Activated gamma-delta T cell treated with anti-CD3 and anti-CD28 coated beads, Interleukin-2, amount 50 U/mL, for 16 hours (primary cell): ENCODE data around the gene ELOVL5.
A peak's percentile ranks its signal among the peaks of the same experiment; 100 is the strongest.
"Not testable (repeated sequence)": the region's sequence is repeated elsewhere in the genome, so short reads cannot be mapped to it uniquely, and the experiment has no call there.

ENCODE experiments used
- DNase-seq: peaks from one replicate; pipeline ENCODE4 v3.0.0-alpha.2; 2020; ENCODE audit warnings: low read depth

ELOVL5 gene

DNA sequence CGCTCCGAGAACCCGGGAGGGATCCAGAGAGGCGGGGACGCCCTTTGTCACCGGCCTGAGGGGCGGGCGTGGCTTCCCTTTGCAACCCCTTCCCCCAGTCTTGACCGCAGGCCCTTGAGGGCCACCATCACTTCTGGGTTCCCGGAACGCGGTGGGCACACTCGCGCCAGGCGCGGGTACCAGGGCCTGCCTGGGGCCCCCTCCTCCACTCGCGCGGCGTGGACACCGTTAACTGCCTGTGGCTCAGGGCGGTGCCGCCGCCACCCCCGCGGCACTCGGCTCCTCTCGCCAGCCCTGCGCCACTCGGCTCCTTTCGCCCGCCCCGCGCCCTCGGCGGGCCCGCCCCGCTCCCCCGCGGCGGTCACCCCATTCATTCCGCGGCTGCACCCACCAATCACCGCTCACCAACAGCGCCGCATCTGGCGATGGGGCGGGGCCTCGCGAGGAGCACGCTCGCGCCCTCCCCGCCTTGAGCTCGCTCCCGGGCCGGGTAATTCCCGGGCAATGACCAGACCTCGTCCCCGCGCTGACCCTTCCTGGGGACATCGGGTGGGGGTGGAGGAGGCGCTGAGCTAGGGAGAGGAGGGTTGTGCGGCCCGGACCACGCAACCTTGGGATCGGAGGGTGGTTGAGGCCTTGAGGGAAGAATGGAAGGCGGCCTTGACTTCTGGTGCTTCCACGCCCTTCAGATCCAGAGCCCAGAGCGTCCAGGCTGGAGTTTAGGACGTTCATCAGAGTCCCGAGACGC, 10.5 kb upstream of the ELOVL5 start:
- peak; percentile 81 for DNase-seq

DNA sequence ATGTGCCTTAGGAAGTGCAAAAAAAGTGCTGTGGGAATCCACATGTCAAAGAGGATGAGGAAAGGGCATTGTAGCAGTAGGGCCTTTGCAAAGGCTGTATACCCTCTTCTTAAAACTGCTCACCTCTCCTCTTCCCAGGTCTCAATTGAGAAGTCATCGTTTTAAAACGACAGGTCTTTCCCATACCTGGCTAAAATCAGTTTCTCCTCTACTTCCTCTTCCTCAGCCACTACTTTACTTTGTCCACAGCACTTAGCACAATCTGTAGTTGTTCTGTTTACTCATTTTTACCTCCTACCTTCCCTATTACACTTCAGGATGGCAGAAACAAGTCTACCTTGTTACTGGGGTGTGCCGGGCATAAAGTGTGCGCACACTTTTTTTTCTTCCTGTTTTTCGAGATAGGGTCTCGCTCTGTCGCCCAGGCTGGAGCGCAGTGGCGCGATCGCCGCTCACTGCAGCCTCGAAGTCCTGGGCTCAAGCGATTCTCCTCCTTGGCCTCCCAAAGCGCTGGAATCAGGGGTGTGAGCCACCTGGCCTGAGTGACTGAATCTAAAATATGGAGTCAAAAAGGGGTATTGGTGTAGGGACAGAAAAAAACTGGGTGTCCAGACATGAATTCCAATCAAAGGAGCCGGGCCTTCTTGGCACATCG, 9.8 kb upstream of the ELOVL5 start:
- no peak for DNase-seq

DNA sequence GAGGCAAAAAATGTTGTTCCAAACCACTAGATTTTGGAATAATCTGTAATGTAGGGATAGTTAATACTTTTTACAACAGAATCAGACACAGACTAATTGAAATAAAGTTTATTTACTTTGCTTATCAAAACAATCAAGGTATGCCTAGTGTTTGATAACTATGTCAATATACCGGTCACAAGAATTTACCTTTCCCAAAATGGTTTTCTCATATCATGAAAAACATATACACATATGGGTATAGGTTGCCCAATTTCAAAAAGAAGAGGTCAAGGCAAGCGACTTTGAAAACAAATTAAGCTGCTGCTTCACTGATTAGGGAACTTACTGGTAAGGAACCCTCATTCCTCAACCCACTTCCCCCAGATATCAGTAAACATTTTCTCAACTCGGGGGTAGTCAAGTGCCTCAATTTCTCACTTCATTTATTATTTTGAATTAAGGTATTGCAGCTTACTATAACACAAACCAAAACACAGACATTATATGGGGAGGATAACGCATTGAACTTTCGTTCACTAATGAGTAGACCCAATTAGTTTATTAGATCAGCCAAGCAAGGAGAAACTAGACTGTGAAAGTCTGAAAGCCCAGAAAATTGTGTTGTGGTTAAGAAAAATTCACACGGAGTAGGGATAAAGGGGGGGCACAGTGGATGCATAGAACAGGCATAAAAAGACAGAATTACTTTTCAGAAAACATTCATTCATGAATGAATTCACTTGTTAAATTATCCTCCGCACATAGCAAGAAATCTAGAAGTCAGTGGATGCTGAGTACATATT, 9.0 kb upstream of the ELOVL5 start:
- no peak for DNase-seq

- no peak for DNase-seq
Measured at GRCh38 chr6:53353624-53354023, 4.9 kb upstream of the ELOVL5 start.

DNA sequence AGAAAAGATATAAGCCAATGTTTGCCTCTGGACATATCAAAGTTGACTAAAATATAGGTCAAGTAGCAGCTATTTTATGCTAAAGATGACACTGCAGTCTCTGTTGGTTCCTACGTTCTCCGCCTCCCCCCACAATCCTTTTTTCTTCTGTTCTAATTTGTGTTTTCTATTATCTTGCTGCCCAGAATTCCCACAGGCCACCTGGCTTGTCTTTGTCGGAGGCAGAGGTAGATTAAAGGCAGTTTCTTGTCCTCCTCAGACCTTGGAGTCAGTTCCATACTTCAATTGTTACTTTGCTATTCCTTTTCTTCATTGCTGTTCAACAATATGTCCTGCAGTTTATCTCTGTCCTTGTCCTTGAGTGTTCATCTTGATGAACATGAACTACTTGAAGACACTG, 3.6 kb upstream of the ELOVL5 start:
- DNase-seq: no peak

DNA sequence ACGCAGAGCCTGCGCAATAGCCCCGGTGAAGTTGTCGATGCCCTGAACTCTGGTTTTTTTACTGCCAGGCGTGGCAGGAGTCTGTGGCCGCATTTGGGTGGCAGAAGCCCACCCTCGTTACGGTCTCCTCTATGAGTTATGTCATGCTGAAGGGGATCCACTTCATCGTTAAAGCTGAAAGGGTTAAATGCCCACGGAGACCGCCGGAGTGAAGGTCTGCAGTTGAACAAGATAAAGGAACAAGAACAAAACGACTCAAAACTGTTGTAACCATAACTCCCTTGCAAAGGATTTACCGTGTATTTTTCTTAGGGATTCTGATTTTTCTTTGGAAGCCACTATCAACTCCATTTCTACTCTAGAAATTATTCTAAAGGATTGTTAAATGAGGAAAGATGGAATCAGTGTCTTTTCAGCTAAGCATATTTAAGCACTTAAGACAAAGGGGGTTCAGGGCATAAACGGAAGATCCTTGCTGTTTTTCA, 501 bp upstream of the ELOVL5 start:
- no peak for DNase-seq

DNA sequence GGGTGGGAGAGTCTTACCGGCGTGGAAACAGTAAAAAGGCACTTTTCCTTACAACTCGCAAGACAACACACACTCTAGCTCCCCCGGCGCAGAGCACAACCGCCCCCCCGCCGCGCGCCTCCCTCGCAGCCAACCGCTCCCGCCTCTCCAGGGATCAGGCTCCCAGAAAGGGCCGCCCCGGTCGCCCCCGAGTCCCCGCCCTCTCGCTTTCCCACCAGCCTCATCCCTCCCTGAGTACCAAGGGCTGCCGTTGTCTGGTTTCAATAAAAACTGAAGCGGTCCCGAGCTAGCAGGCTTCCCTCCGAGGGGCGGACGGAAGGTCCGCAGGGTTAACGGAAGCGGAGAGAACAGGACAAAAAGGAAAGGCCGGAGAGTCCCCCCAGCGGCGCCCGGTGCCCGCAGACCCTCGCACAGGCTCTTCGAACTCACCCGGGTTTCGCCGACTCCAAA, 804 bp downstream of the ELOVL5 start:
- DNase-seq: peak; percentile 31

DNA sequence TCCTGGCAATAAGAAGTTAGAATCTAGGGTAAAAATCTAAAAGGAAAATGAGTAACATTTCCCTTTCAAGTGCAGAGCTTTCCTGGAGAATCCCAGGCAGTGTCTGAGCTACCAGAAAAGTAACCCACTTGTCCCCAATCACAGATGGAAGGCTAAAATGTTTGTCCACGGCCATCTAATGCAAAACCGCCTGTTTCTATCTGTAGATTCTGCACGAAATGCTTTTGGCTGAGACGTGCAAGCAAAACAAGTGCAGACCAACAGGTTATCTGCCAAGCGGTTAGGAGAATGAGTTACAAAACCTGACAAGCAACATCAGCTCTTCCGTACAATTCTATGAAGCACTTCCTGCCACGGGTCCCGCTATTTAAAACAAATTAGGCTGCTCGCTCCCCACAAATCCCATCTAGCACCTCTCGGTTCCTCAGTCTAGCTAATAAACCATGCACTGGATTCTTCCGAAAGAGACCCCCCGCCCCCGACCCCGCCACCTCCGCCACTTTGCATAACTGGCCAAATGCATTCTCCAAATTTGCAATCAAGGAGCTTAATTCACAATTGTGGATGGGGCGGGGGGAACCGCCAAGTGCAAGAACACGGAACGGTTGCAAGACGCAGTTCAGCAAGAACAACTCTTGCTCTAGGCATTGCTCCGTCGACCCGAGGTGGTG, 1.4 kb downstream of the ELOVL5 start:
- DNase-seq: no peak

- not testable (repeated sequence) for DNase-seq
Measured at GRCh38 chr6:53346049-53346448, 2.7 kb downstream of the ELOVL5 start.

GRCh38 chr6:53344969-53345368, 3.8 kb downstream of the ELOVL5 start:
- no peak for DNase-seq

DNA sequence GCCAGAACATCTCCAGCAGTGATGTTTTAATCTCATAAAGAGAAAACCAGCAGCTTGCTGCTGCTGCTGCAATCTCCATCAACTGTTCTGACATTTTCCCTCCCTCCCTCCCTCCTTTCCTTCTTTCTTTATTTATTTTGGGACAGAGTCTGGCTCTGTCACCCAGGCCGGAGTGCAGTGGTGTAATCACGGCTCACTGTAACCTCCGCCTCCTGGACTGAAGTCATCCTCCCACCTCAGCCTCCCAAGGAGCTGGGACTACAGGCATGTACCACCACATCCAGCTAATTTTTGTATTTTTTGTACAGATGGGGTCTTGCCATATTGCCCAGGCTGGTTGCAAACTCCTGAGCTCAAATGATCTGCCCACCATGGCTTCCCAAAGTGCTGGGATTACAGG, 5.7 kb downstream of the ELOVL5 start:
- no peak for DNase-seq

GRCh38 chr6:53342217-53342616, 6.5 kb downstream of the ELOVL5 start:
- no peak for DNase-seq

GRCh38 chr6:53340536-53340935, 8.2 kb downstream of the ELOVL5 start:
- no peak for DNase-seq

DNA sequence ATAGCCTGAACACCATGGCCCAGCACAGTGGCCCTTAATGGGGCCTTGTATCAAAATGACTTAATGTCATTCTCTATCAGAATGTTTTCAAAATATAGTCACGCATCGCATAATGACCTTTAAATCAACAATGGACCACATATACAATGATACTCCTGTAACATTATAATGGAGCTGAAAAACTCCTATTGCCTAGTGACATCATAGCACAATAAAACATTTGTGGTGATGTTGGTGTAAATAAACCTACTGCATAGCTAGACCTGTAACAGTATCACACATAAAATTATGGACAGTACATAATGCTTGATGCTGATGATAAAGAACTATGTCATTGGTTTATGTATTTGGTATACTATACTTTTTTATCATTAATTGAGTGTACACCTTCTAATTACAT, 9.3 kb downstream of the ELOVL5 start:
- DNase-seq: no peak

DNA sequence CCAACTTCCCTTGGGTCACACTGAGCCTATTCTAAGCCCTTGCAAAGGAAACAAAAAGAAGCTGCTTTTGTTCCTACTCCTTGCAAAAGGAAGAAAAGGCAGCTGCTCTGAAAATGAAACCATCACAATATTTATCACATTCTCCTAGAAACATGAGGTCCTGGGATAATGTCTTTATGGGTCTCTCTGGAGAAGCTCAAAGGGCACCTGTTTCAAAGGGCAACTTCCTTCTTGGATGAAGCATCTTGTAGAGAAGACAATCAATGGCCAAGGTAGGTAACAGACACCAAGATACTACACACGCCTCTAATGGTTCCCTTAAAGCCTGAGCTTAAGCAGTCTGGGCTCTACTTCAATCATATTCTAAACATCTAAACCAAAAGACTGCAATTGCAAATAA, 10.4 kb downstream of the ELOVL5 start:
- no peak for DNase-seq

- DNase-seq: no peak
Measured at GRCh38 chr6:53336070-53336469, 12.7 kb downstream of the ELOVL5 start.

DNA sequence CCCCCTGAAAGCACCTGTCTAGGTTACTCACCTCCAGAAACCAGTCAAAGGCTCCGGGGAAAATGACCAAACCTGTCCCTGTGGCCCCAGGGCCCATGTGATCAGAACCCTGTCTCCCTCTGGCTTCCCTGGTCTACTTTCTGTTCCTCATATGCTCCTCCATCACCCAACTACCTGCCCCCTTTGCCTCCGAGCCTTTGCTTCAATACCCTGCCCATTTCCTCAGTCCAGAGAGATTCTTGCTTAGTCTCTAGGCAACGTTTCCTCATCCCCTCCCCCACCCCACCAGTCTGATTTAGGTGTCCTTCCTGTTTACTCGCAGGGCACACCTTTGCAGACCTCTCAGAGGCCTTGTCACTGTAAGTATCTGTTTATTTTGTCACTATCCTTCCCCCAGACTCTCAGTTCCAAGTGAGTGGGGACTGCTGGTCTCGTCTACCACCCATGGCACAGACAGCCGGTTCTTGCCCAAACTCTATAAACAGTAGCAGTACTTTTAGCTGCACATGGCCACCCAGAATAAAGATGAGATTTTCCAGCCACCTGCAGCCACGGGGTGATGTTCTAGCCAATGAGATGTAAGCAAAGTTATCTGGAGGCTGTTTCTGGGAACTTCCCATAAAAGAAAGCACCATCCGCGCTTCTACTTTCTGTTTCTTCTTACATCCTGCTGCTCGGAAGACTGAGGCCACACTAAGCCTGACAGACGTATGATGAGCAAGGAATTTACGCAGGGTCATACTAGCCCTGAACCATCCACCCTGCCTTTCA, 13.3 kb downstream of the ELOVL5 start:
- DNase-seq: peak; percentile 57

DNA sequence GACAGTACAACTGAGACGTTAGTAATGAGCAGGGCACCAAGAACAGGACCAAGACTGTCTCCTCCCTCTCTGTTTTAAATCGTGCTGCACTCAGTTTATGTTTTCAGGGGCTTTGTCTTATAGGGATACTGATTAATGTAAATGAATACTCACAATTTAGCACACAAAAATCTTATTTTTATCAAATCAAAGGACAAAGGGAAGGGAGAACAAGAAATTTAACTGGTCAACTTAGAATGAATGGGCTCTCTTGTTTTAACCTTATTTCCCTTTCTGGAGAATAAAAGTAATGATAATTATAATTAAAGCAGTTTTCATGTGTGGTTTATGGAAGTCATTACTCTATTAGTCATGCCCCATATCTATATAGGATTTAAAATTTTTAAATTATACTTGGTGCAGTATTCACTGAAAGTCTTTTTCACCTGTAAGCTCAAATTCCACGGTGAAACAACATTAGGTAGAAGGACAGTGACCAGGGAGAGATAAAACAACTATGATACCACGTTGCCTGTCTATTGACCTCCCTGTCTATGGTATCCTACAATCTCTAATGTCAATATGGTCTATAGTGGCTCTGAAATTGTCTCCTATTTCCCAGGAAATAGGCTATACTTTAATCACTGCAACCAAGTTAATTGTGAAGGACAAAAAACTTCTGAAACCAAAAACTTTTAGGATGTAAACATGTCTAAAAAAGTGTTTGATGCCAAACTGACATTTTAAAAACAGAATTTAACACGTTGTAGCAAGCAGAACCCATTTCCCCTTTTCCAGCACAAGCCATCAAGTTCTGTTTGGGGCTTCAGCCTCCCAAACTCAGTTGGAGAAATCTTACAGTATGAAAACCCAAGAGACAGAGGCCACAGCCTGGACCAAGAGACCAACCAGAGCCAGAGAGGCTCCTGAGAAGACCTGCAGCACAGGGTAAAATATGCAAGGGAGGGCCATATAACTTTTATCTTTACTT, 15.0 kb downstream of the ELOVL5 start:
- DNase-seq: no peak

DNA sequence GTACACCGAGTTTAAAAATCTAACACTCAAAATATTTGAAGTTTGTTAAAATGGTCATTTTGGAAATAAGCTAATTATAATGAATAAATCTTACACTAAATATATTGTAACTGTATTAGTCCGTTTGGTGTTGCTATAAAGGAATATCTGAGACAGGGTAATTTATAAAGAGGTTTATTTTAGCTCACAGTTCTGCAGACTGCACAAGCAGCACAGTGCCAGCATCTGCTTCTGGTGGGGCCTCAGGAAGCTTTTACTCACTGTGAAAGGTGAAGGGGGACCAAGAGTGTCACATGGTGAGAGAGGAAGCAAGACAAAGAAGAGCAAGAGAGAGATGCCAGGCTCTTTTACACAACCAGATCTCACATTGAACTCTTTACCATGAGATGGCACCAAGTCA, 17.1 kb downstream of the ELOVL5 start:
- DNase-seq: no peak

DNA sequence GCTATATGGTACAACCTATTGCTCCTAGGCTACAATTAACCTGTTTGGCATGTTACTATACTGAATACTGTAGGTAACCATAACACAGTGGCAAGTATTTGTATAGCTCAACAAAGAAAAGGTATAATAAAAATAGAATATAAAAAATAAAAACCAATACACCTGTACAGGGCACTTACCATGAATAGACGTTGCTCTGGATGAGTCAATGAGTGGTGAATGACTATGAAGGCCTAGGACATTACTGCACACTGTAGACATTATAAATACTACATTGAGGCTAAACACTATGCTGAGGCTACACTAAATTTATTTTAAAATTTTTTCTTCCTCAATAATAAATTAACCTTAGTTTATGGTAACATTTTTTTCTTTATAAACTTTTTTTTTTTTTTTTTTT, 18.6 kb downstream of the ELOVL5 start:
- DNase-seq: no peak
